ENCODE results near the gene ENPP1. TPM values are rescaled to one million over a fixed set of nuclear protein-coding genes. Genes with fewer than 3 reads are reported as not detected.

The ENPP1 gene
- total RNA-seq, 3 donors from 2014 or later (not counting 1 experiment from before 2014, with no cell fraction given), result 0.45 to 0.85 (median 0.83) TPM

DNA sequence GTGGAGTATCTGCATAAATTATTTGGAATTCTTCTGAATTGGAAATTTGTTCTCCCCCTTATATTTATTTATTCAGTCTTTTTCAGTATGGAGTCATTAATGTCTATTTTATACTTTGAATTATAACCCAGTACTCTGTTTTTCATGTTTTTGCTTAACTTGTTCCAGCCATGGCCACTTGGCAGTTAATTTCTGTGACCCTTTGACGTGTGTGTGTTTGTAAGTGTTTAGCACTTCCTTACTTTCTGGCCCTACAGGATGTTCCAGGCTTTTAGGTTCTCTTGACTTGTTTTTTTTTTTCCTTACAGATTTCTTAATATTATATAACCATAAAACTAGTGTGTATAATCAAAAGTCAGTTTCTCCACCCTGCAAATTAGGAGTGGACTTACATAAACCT is 24.1 kb downstream of the ENPP1 start:
- ATAC-seq (no peak), DNase-seq (no peak)
- Mint-ChIP-seq H3K4me1 (no peaks in the 10 kb centered on the region), H3K9me3 (no peaks in the 10 kb centered on the region), H3K27ac (no peak overlapping the region), H3K4me3 (no peak overlapping the region), H3K27me3 (ENCODE audit: low read depth in 2 of 2) (peaks cover 7 to 48% of the 10 kb centered on the region in 2 donors), H3K36me3 (no peaks in the 10 kb centered on the region)
- no peak overlapping the region for H3K27ac ChIP-seq (ENCODE audit: low read length)
- intact Hi-C loops (cut with micrococcal nuclease), result no loop called here
- H3K4me1 ChIP-seq (ENCODE audit: control insufficient read depth, insufficient read depth, low read length), result no peaks in the 10 kb centered on the region
- 50% methylated on average over 1 of the region's 1 CpG for WGBS (ENCODE audit: insufficient coverage)
- H3K4me3 ChIP-seq (ENCODE audit: low read length), result no peak overlapping the region
- H3K9me3 ChIP-seq (ENCODE audit: control insufficient read depth, insufficient read depth, low read length), result no peaks in the 10 kb centered on the region
- TF ChIP-seq, protein P1, sequence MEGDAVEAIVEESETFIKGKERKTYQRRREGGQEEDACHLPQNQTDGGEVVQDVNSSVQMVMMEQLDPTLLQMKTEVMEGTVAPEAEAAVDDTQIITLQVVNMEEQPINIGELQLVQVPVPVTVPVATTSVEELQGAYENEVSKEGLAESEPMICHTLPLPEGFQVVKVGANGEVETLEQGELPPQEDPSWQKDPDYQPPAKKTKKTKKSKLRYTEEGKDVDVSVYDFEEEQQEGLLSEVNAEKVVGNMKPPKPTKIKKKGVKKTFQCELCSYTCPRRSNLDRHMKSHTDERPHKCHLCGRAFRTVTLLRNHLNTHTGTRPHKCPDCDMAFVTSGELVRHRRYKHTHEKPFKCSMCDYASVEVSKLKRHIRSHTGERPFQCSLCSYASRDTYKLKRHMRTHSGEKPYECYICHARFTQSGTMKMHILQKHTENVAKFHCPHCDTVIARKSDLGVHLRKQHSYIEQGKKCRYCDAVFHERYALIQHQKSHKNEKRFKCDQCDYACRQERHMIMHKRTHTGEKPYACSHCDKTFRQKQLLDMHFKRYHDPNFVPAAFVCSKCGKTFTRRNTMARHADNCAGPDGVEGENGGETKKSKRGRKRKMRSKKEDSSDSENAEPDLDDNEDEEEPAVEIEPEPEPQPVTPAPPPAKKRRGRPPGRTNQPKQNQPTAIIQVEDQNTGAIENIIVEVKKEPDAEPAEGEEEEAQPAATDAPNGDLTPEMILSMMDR (IDR thresholded peaks at IDR 0.05), result no peak
- H3K36me3 ChIP-seq (ENCODE audit: control insufficient read depth, insufficient read depth, low read length), result no peaks in the 10 kb centered on the region
- no peaks in the 10 kb centered on the region for H3K27me3 ChIP-seq (ENCODE audit: control insufficient read depth, insufficient read depth, low read length)

DNA sequence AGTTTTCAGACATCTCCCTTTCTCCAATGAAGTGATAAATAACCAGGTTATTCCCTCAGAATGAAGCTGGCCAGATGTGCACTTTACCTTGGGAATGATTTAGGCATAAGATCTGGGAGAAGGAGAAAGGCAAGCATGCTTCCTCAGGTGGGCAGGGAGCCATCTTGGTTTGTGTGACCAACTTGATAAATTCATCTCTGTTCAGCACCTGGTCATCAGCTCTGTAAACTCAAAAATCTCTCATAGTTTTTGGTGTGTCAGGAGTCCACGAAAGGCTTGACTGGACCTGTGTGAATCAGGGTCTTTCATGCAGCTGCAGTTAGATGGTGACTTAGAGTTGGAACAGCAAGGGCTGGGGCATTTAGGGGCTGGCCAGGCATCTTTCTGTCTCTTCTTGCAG is 24.5 kb downstream of the ENPP1 start:
- Mint-ChIP-seq H3K36me3 (no peaks in the 10 kb centered on the region), H3K27ac (no peak overlapping the region), H3K4me3 (no peak overlapping the region), H3K27me3 (ENCODE audit: low read depth in 2 of 2) (peaks cover 7 to 50% of the 10 kb centered on the region in 2 donors), H3K4me1 (no peaks in the 10 kb centered on the region), H3K9me3 (no peaks in the 10 kb centered on the region)
- intact Hi-C loops (cut with micrococcal nuclease), result no loop called here
- H3K27ac ChIP-seq (ENCODE audit: low read length), result no peak overlapping the region
- no peaks in the 10 kb centered on the region for H3K4me1 ChIP-seq (ENCODE audit: control insufficient read depth, insufficient read depth, low read length)
- 88% methylated on average over 1 of the region's 1 CpG for WGBS (ENCODE audit: insufficient coverage)
- ATAC-seq, result no peak
- H3K9me3 ChIP-seq (ENCODE audit: control insufficient read depth, insufficient read depth, low read length), result no peaks in the 10 kb centered on the region
- no peaks in the 10 kb centered on the region for H3K36me3 ChIP-seq (ENCODE audit: control insufficient read depth, insufficient read depth, low read length)
- no peak overlapping the region for H3K4me3 ChIP-seq (ENCODE audit: low read length)
- DNase-seq, result no peak
- TF ChIP-seq, protein P1 (IDR thresholded peaks at IDR 0.05), result no peak
- no peaks in the 10 kb centered on the region for H3K27me3 ChIP-seq (ENCODE audit: control insufficient read depth, insufficient read depth, low read length)

DNA sequence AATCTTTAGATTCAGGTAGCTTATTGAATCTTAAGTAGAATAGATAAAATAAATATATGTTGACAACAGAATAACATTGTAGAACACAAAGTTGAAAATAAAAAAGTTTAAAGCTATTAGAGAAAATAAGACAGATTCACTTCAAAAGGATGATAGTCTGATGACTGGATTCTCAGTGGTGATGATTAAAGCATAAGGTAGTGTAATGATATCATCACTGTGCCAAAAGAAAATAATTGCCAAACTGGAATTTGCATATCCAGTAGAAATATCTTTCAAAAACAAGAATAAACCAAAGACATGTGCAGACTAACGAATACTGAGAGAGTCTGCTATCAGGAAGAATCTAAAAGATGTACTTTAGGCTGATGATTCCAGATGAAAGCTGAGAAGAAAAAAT is 30.2 kb downstream of the ENPP1 start:
- H3K36me3 Mint-ChIP-seq, result no peaks in the 10 kb centered on the region
- H3K9me3 Mint-ChIP-seq, result no peaks in the 10 kb centered on the region
- intact Hi-C loops (cut with micrococcal nuclease), result no loop called here
- DNase-seq, result no peak
- Histone ChIP-seq H3K4me3 (ENCODE audit: low read length) (no peak overlapping the region), H3K36me3 (ENCODE audit: control insufficient read depth, insufficient read depth, low read length) (no peaks in the 10 kb centered on the region), H3K4me1 (ENCODE audit: control insufficient read depth, insufficient read depth, low read length) (no peaks in the 10 kb centered on the region), H3K9me3 (ENCODE audit: control insufficient read depth, insufficient read depth, low read length) (no peaks in the 10 kb centered on the region), H3K27ac (ENCODE audit: low read length) (no peak overlapping the region), H3K27me3 (ENCODE audit: control insufficient read depth, insufficient read depth, low read length) (no peaks in the 10 kb centered on the region)
- H3K4me1 Mint-ChIP-seq, result no peaks in the 10 kb centered on the region
- 75% methylated on average over 1 of the region's 1 CpG for WGBS (ENCODE audit: insufficient coverage)
- no peak for ATAC-seq
- no peak overlapping the region for H3K4me3 Mint-ChIP-seq
- TF ChIP-seq, protein P1 (IDR thresholded peaks at IDR 0.05), result no peak
- H3K27me3 Mint-ChIP-seq (ENCODE audit: low read depth in 2 of 2), result peaks cover 8 to 25% of the 10 kb centered on the region in 2 donors
- no peak overlapping the region for H3K27ac Mint-ChIP-seq

DNA sequence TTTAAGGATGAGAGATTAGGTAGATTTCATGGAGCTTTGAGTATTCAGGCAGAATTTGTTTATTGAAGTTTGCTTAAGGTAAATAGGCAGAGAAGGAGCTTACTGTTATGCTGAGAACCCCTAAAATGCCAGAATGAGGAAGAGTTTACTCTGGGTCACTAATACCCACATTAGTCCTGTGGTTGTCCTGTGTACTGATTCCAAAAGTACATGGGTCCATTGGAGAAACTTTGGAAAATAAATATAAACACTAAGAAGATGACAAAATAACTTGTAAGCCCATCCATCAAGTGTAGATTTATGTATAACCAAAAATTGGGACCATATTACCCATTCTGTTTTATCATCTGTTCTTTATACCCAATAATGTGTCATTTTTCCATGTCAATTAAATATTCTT is 31.6 kb downstream of the ENPP1 start:
- no peak overlapping the region for H3K4me3 Mint-ChIP-seq
- no peaks in the 10 kb centered on the region for H3K9me3 ChIP-seq (ENCODE audit: control insufficient read depth, insufficient read depth, low read length)
- no peaks in the 10 kb centered on the region for H3K36me3 ChIP-seq (ENCODE audit: control insufficient read depth, insufficient read depth, low read length)
- H3K36me3 Mint-ChIP-seq, result no peaks in the 10 kb centered on the region
- peaks cover 10 to 25% of the 10 kb centered on the region in 2 donors for H3K27me3 Mint-ChIP-seq (ENCODE audit: low read depth in 2 of 2)
- DNase-seq (no peak), ATAC-seq (no peak)
- TF ChIP-seq, protein P1 (IDR thresholded peaks at IDR 0.05), result no peak
- no peaks in the 10 kb centered on the region for H3K27me3 ChIP-seq (ENCODE audit: control insufficient read depth, insufficient read depth, low read length)
- no peaks in the 10 kb centered on the region for H3K4me1 Mint-ChIP-seq
- no peak overlapping the region for H3K27ac ChIP-seq (ENCODE audit: low read length)
- H3K4me3 ChIP-seq (ENCODE audit: low read length), result no peak overlapping the region
- H3K27ac Mint-ChIP-seq, result no peak overlapping the region
- no peaks in the 10 kb centered on the region for H3K9me3 Mint-ChIP-seq
- no peaks in the 10 kb centered on the region for H3K4me1 ChIP-seq (ENCODE audit: control insufficient read depth, insufficient read depth, low read length)
- intact Hi-C loops (cut with micrococcal nuclease), result no loop called here

All from natural killer cell (primary cell).